Measurements from ENCODE around the gene PWWP2A. TPM values are rescaled to one million over a fixed set of nuclear protein-coding genes. Genes with fewer than 3 reads are reported as not detected.

PWWP2A gene
- total RNA-seq, 1 experiment from 2014 or later, result 34.4 TPM

GRCh38 chr5:160166973-160167623, 47.8 kb upstream of the PWWP2A start:
- TF ChIP-seq CTCF (IDR thresholded peaks at IDR 0.05; ENCODE audit: insufficient read depth in 1 of 2, low read depth in 1 of 2, low read length in 1 of 2, severe bottlenecking in 1 of 2, unreplicated experiment in 1 of 2), result no peak
- Histone ChIP-seq H3K9me3 (no peaks in the 10 kb centered on the region), H3K27me3 (replicated peaks; ENCODE audit: control insufficient read depth, insufficient read depth, low read length) (no peaks in the 10 kb centered on the region), H3K36me3 (ENCODE audit: control insufficient read depth, insufficient read depth, low read length) (no peaks in the 10 kb centered on the region; the same call in 1 of the 2 replicates), H3K4me3 (ENCODE audit: low read depth, low read length) (no peak overlapping the region), H3K4me1 (peaks cover 25% of the 10 kb centered on the region)
- Mint-ChIP-seq H3K4me1 (ENCODE audit: low read depth, unreplicated experiment) (peaks cover 30% of the 10 kb centered on the region), H3K27ac (ENCODE audit: unreplicated experiment) (no peak overlapping the region), H3K27me3 (ENCODE audit: insufficient read depth, unreplicated experiment) (no peaks in the 10 kb centered on the region), H3K4me3 (ENCODE audit: unreplicated experiment) (no peak overlapping the region), H3K36me3 (ENCODE audit: insufficient read depth, unreplicated experiment) (no peaks in the 10 kb centered on the region), H3K9me3 (ENCODE audit: unreplicated experiment) (no peaks in the 10 kb centered on the region)
- no TSS peak for BruUV-seq (replicated peaks)
- intact Hi-C loops (cut with micrococcal nuclease; ENCODE audit: unreplicated experiment), result no loop called here
- no peak for DNase-seq
- POLR2A ChIA-PET, result interaction anchor here (0.6 kb wide), 1 partner anchor 42 kb away, joined by 4 read pairs; no protein-coding TSS in a partner anchor
- CTCF ChIA-PET, result no interaction called here

GRCh38 chr5:160166069-160166972, 47.1 kb upstream of the PWWP2A start:
- intact Hi-C loops (cut with micrococcal nuclease; ENCODE audit: unreplicated experiment), result no loop called here
- Histone ChIP-seq H3K9me3 (no peaks in the 10 kb centered on the region), H3K36me3 (ENCODE audit: control insufficient read depth, insufficient read depth, low read length) (no peaks in the 10 kb centered on the region; the same call in 1 of the 2 replicates), H3K4me3 (ENCODE audit: low read depth, low read length) (no peak overlapping the region), H3K4me1 (peaks cover 25% of the 10 kb centered on the region), H3K27me3 (replicated peaks; ENCODE audit: control insufficient read depth, insufficient read depth, low read length) (no peaks in the 10 kb centered on the region)
- H3K36me3 Mint-ChIP-seq (ENCODE audit: insufficient read depth, unreplicated experiment), result no peaks in the 10 kb centered on the region
- DNase-seq, result no peak
- H3K9me3 Mint-ChIP-seq (ENCODE audit: unreplicated experiment), result no peaks in the 10 kb centered on the region
- TF ChIP-seq CTCF (IDR thresholded peaks at IDR 0.05; ENCODE audit: insufficient read depth in 1 of 2, low read depth in 1 of 2, low read length in 1 of 2, severe bottlenecking in 1 of 2, unreplicated experiment in 1 of 2), result no peak
- H3K4me1 Mint-ChIP-seq (ENCODE audit: low read depth, unreplicated experiment), result peaks cover 29% of the 10 kb centered on the region
- no peaks in the 10 kb centered on the region for H3K27me3 Mint-ChIP-seq (ENCODE audit: insufficient read depth, unreplicated experiment)
- CTCF ChIA-PET, result no interaction called here
- POLR2A ChIA-PET, result no interaction called here
- H3K4me3 Mint-ChIP-seq (ENCODE audit: unreplicated experiment), result no peak overlapping the region
- BruUV-seq (replicated peaks), result no TSS peak
- H3K27ac Mint-ChIP-seq (ENCODE audit: unreplicated experiment), result no peak overlapping the region

GRCh38 chr5:160165137-160166068, 46.2 kb upstream of the PWWP2A start:
- Mint-ChIP-seq H3K27me3 (ENCODE audit: insufficient read depth, unreplicated experiment) (no peaks in the 10 kb centered on the region), H3K4me3 (ENCODE audit: unreplicated experiment) (no peak overlapping the region), H3K9me3 (ENCODE audit: unreplicated experiment) (no peaks in the 10 kb centered on the region), H3K4me1 (ENCODE audit: low read depth, unreplicated experiment) (peaks cover 35% of the 10 kb centered on the region), H3K27ac (ENCODE audit: unreplicated experiment) (no peak overlapping the region), H3K36me3 (ENCODE audit: insufficient read depth, unreplicated experiment) (peaks cover 6% of the 10 kb centered on the region)
- no peaks in the 10 kb centered on the region for H3K9me3 ChIP-seq
- POLR2A ChIA-PET, result interaction anchor here (0.8 kb wide), 1 partner anchor 95 kb away, joined by 3 read pairs; no protein-coding TSS in a partner anchor
- no peak overlapping the region for H3K4me3 ChIP-seq (ENCODE audit: low read depth, low read length)
- BruUV-seq (replicated peaks), result no TSS peak
- no peak for DNase-seq
- CTCF ChIA-PET, result no interaction called here
- H3K36me3 ChIP-seq (ENCODE audit: control insufficient read depth, insufficient read depth, low read length), result no peaks in the 10 kb centered on the region; the same call in 1 of the 2 replicates
- TF ChIP-seq CTCF (IDR thresholded peaks at IDR 0.05; ENCODE audit: insufficient read depth in 1 of 2, low read depth in 1 of 2, low read length in 1 of 2, severe bottlenecking in 1 of 2, unreplicated experiment in 1 of 2), result no peak
- intact Hi-C loops (cut with micrococcal nuclease; ENCODE audit: unreplicated experiment), result no loop called here
- H3K27me3 ChIP-seq (replicated peaks; ENCODE audit: control insufficient read depth, insufficient read depth, low read length), result no peaks in the 10 kb centered on the region
- H3K4me1 ChIP-seq, result peaks cover 32% of the 10 kb centered on the region

All from Caco-2 (cell line).